HUES48 (cell line): ENCODE measurements around the gene IL6ST.

Experiments
- H3K27ac ChIP-seq: one replicate; pipeline ENCODE4 v1.7.0; 2013; ENCODE audit warnings: low read depth, low read length, inconsistent platforms
- H3K27me3 ChIP-seq: 2 replicates; pipeline ENCODE4 v1.6.1; 2013; ENCODE audit warnings: mild to moderate bottlenecking, low read length; ENCODE audit not compliant: control insufficient read depth, insufficient read depth
- H3K36me3 ChIP-seq: 2 replicates; pipeline ENCODE4 v1.6.1; 2013; ENCODE audit warnings: low read length; ENCODE audit not compliant: control insufficient read depth, insufficient read depth
- H3K4me1 ChIP-seq: 2 replicates; pipeline ENCODE4 v1.6.1; 2013; ENCODE audit warnings: mild to moderate bottlenecking, low read length; ENCODE audit not compliant: control insufficient read depth, insufficient read depth
- H3K4me3 ChIP-seq: 2 replicates; pipeline ENCODE4 v1.5.1; 2013; ENCODE audit warnings: mild to moderate bottlenecking, low read depth, low read length
- H3K9ac ChIP-seq: 2 replicates; pipeline ENCODE4 v1.6.1; 2013; ENCODE audit warnings: mild to moderate bottlenecking, low read depth, low read length, moderate library complexity
- H3K9me3 ChIP-seq: 2 replicates; pipeline ENCODE4 v1.6.1; 2013; ENCODE audit warnings: low read length; ENCODE audit not compliant: control insufficient read depth, insufficient read depth

IL6ST gene

GRCh38 chr5:55929020-55929799 is 65.6 kb downstream of the IL6ST start:
- Histone ChIP-seq H3K27ac (no peak overlapping the region), H3K9me3 (no peaks in the 10 kb centered on the region), H3K4me1 (no peaks in the 10 kb centered on the region), H3K4me3 (no peak overlapping the region), H3K9ac (no peak overlapping the region), H3K36me3 (no peaks in the 10 kb centered on the region), H3K27me3 (no peaks in the 10 kb centered on the region)

GRCh38 chr5:55927861-55928655 is 66.7 kb downstream of the IL6ST start:
- H3K9ac ChIP-seq: no peak overlapping the region
- no peaks in the 10 kb centered on the region for H3K27me3 ChIP-seq
- H3K36me3 ChIP-seq: no peaks in the 10 kb centered on the region
- H3K9me3 ChIP-seq: no peaks in the 10 kb centered on the region
- no peak overlapping the region for H3K4me3 ChIP-seq
- H3K27ac ChIP-seq: no peak overlapping the region
- H3K4me1 ChIP-seq: no peaks in the 10 kb centered on the region

GRCh38 chr5:55926476-55926875 is 68.3 kb downstream of the IL6ST start:
- H3K36me3 ChIP-seq: no peaks in the 10 kb centered on the region
- H3K27ac ChIP-seq: no peak overlapping the region
- no peak overlapping the region for H3K9ac ChIP-seq
- no peaks in the 10 kb centered on the region for H3K27me3 ChIP-seq
- H3K4me1 ChIP-seq: no peaks in the 10 kb centered on the region
- H3K9me3 ChIP-seq: no peaks in the 10 kb centered on the region
- no peak overlapping the region for H3K4me3 ChIP-seq

GRCh38 chr5:55925712-55926111 is 69.1 kb downstream of the IL6ST start:
- no peaks in the 10 kb centered on the region for H3K4me1 ChIP-seq
- H3K36me3 ChIP-seq: no peaks in the 10 kb centered on the region
- no peak overlapping the region for H3K4me3 ChIP-seq
- H3K9ac ChIP-seq: no peak overlapping the region
- no peaks in the 10 kb centered on the region for H3K9me3 ChIP-seq
- H3K27me3 ChIP-seq: no peaks in the 10 kb centered on the region
- no peak overlapping the region for H3K27ac ChIP-seq

GRCh38 chr5:55925181-55925580 is 69.6 kb downstream of the IL6ST start:
- no peaks in the 10 kb centered on the region for H3K4me1 ChIP-seq
- no peak overlapping the region for H3K4me3 ChIP-seq
- no peak overlapping the region for H3K27ac ChIP-seq
- H3K9ac ChIP-seq: no peak overlapping the region
- H3K27me3 ChIP-seq: no peaks in the 10 kb centered on the region
- no peaks in the 10 kb centered on the region for H3K36me3 ChIP-seq
- no peaks in the 10 kb centered on the region for H3K9me3 ChIP-seq

- H3K4me3 ChIP-seq: no peak overlapping the region
Observed at GRCh38 chr5:55924744-55925143, 70.0 kb downstream of the IL6ST start.

GRCh38 chr5:55923865-55924500 is 70.8 kb downstream of the IL6ST start:
- Histone ChIP-seq H3K4me3 (no peak overlapping the region), H3K36me3 (no peaks in the 10 kb centered on the region), H3K27ac (no peak overlapping the region), H3K9me3 (no peaks in the 10 kb centered on the region), H3K27me3 (no peaks in the 10 kb centered on the region), H3K9ac (no peak overlapping the region), H3K4me1 (no peaks in the 10 kb centered on the region)

More at GRCh38 chr5:55924744-55925143, 70.0 kb downstream of the IL6ST start:
- no peak overlapping the region for H3K27ac ChIP-seq
- no peaks in the 10 kb centered on the region for H3K27me3 ChIP-seq
- H3K9ac ChIP-seq: no peak overlapping the region
- no peaks in the 10 kb centered on the region for H3K36me3 ChIP-seq
- no peaks in the 10 kb centered on the region for H3K9me3 ChIP-seq
- no peaks in the 10 kb centered on the region for H3K4me1 ChIP-seq

GRCh38 chr5:55923177-55923771 is 71.5 kb downstream of the IL6ST start:
- Histone ChIP-seq H3K27me3 (no peaks in the 10 kb centered on the region), H3K4me3 (no peak overlapping the region), H3K36me3 (no peaks in the 10 kb centered on the region), H3K9me3 (no peaks in the 10 kb centered on the region), H3K9ac (no peak overlapping the region), H3K27ac (no peak overlapping the region), H3K4me1 (no peaks in the 10 kb centered on the region)

GRCh38 chr5:55921617-55922016 is 73.1 kb downstream of the IL6ST start:
- Histone ChIP-seq H3K9me3 (no peaks in the 10 kb centered on the region), H3K27me3 (no peaks in the 10 kb centered on the region), H3K36me3 (no peaks in the 10 kb centered on the region), H3K4me1 (no peaks in the 10 kb centered on the region), H3K9ac (no peak overlapping the region), H3K27ac (no peak overlapping the region), H3K4me3 (no peak overlapping the region)

- no peak overlapping the region for H3K9ac ChIP-seq
- H3K36me3 ChIP-seq: no peaks in the 10 kb centered on the region
- no peaks in the 10 kb centered on the region for H3K9me3 ChIP-seq
- H3K27ac ChIP-seq: no peak overlapping the region
- no peak overlapping the region for H3K4me3 ChIP-seq
- H3K27me3 ChIP-seq: no peaks in the 10 kb centered on the region
- no peaks in the 10 kb centered on the region for H3K4me1 ChIP-seq
Observed at GRCh38 chr5:55920784-55921183, 74.0 kb downstream of the IL6ST start.
